K562 (cell line): ENCODE results near the gene ATP6V1A. TPM values are rescaled to one million over a fixed set of nuclear protein-coding genes. Genes with fewer than 3 reads are reported as not detected.

Source experiments
- ATAC-seq: fragments of 200-7000 bp; cut with Tn5 transposase; 3 replicates; pipeline ENCODE4 v1.9.1; 2020; ENCODE audit warnings: moderate library complexity
- BruUV-seq: library from RNA; stranded (reverse); fragments of 400-500 nt; replicated peaks from 2 replicates; lab custom pipeline; 2021; lab: Mats Ljungman, UMichigan
- CTCF ChIA-PET: fragments of 300-600 bp; formaldehyde crosslinking; extraction: SDS; loops from one replicate; lab custom pipeline; 2021; ENCODE audit warnings: low intra/inter-chr PET ratio; lab: Yijun Ruan, JAX
- POLR2A ChIA-PET: fragments of 300-600, 350-650 bp; sonication (Branson Sonifier 250); formaldehyde crosslinking; extraction: SDS; loops from one replicate; lab custom pipeline; 2021; ENCODE audit warnings: antibody characterized with exemption, inconsistent platforms; lab: Yijun Ruan, JAX
- DNase-seq, 4 experiments: peaks; one replicate each; pipeline versions ENCODE4 v3.0.0 to v3.0.0-alpha.2; 2011 to 2018; ENCODE audit warnings: low spot score in 3 of 4, mixed read lengths in 3 of 4; ENCODE audit errors: extremely low read depth in 1 of 4
- FAIRE-seq: peaks from 2 replicates; lab custom pipeline; 2011; peaks lifted over from hg19 to GRCh38; lab: Jason Lieb, UNC
- H2AFZ ChIP-seq: 2 replicates; pipeline ENCODE4 v1.6.0; 2011; ENCODE audit warnings: low read depth, low read length, control low read depth, inconsistent platforms
- H3K27ac ChIP-seq: fragments of 200-600 bp; 3 replicates; pipeline ENCODE4 v1.8.0; 2011; ENCODE audit warnings: low read depth, mild to moderate bottlenecking, control low read depth, inconsistent platforms, low read length, moderate library complexity, mixed read lengths; ENCODE audit errors: extremely low read depth
- H3K27me3 ChIP-seq, 2 experiments: fragments of 300-600 bp in 1 of 2; 2 replicates in 1 of 2; 3 replicates in 1 of 2; pipeline versions ENCODE4 v1.6.0 to v1.8.0; 2011; ENCODE audit warnings: inconsistent platforms in 2 of 2, low read length in 2 of 2, mild to moderate bottlenecking in 1 of 2, mixed read lengths in 1 of 2, moderate library complexity in 1 of 2; ENCODE audit not compliant: control insufficient read depth in 2 of 2, insufficient read depth in 2 of 2
- H3K36me3 ChIP-seq: fragments of 300-600 bp; 3 replicates; pipeline ENCODE4 v1.8.0; 2011; ENCODE audit warnings: mild to moderate bottlenecking, low read length, inconsistent platforms; ENCODE audit not compliant: control insufficient read depth, insufficient read depth
- H3K4me1 ChIP-seq, 2 experiments: fragments of 200-600 bp in 1 of 2; replicated peaks in 1 of 2; 2 replicates in 1 of 2; 3 replicates in 1 of 2; pipeline versions ENCODE4 v1.5.1 to v1.8.0; 2011; ENCODE audit warnings: inconsistent platforms in 2 of 2, low read length in 2 of 2, mild to moderate bottlenecking in 1 of 2, mixed read lengths in 1 of 2, moderate library complexity in 1 of 2; ENCODE audit not compliant: control insufficient read depth in 2 of 2, insufficient read depth in 2 of 2
- H3K4me2 ChIP-seq: 2 replicates; pipeline ENCODE4 v1.6.1; 2011; ENCODE audit warnings: low read length, control low read depth, inconsistent platforms, mixed read lengths; ENCODE audit not compliant: insufficient read depth
- H3K4me3 ChIP-seq: fragments of 200-600 bp; sonication (generic), shearing (Covaris generic); 2 replicates; pipeline ENCODE4 v1.5.1; 2016; ENCODE audit warnings: control low read depth, inconsistent platforms
- H3K79me2 ChIP-seq: fragments of 200-600 bp; 3 replicates; pipeline ENCODE4 v1.8.0; 2011; ENCODE audit warnings: low read length, inconsistent platforms; ENCODE audit not compliant: control insufficient read depth, insufficient read depth
- H3K9ac ChIP-seq, 2 experiments: 2 replicates each; pipeline versions ENCODE4 v1.6.0 to v1.6.1; 2011; ENCODE audit warnings: low read depth in 2 of 2, low read length in 2 of 2, control low read depth in 1 of 2, inconsistent platforms in 1 of 2, mild to moderate bottlenecking in 1 of 2, mixed read lengths in 1 of 2; ENCODE audit not compliant: insufficient read depth in 1 of 2
- H3K9me1 ChIP-seq: one replicate; pipeline ENCODE4 v1.6.0; 2011; ENCODE audit warnings: inconsistent platforms, mild to moderate bottlenecking, low read length, moderate library complexity; ENCODE audit not compliant: control insufficient read depth, insufficient read depth
- H3K9me3 ChIP-seq: replicated peaks from 2 replicates; pipeline ENCODE4 v1.5.1; 2011; ENCODE audit warnings: low read depth, low read length, inconsistent platforms; ENCODE audit not compliant: control insufficient read depth, insufficient read depth
- H4K20me1 ChIP-seq: replicated peaks from 2 replicates; pipeline ENCODE4 v1.6.1; 2011; ENCODE audit warnings: low read length, inconsistent platforms, mixed read lengths; ENCODE audit not compliant: control insufficient read depth, insufficient read depth
- ARHGAP35 ChIP-seq: fragments of 450-650 bp; IDR thresholded peaks from 2 replicates; pipeline ENCODE4 v1.6.1; 2018; ENCODE audit not compliant: partially characterized antibody
- ARID3B ChIP-seq: fragments of 250-450 bp; sonication (Bioruptor Pico); IDR thresholded peaks from 2 replicates; pipeline ENCODE4 v1.4.0; 2020; ENCODE audit warnings: borderline replicate concordance
- DEAF1 ChIP-seq: fragments of 450-650 bp; formaldehyde crosslinking; IDR thresholded peaks from 2 replicates; pipeline ENCODE4 v1.4.0; 2020; ENCODE audit warnings: mild to moderate bottlenecking, moderate library complexity
- EZH2 ChIP-seq: IDR thresholded peaks from 2 replicates; pipeline ENCODE4 v1.6.1; 2012; ENCODE audit warnings: low read depth, mild to moderate bottlenecking, inconsistent platforms, low read length, borderline replicate concordance
- HEY1 ChIP-seq: fragments of 250-450 bp; sonication (Bioruptor Pico); IDR thresholded peaks from 2 replicates; pipeline ENCODE4 v1.5.0; 2020; ENCODE audit warnings: mild to moderate bottlenecking, moderate library complexity, borderline replicate concordance
- MAFG ChIP-seq: fragments of 450-650 bp; conservative IDR thresholded peaks from 2 replicates; pipeline ENCODE4 v1.6.1; 2016; ENCODE audit warnings: missing genetic modification characterization, missing compliant biosample characterization
- MECOM ChIP-seq: fragments of 250-450 bp; sonication (Bioruptor Pico); IDR thresholded peaks from 2 replicates; pipeline ENCODE4 v1.8.0; 2022; ENCODE audit warnings: inconsistent platforms
- MXI1 ChIP-seq: IDR thresholded peaks from 2 replicates; pipeline ENCODE4 v1.6.1; 2011; ENCODE audit warnings: low read depth, mild to moderate bottlenecking, improper control_type of control experiment, low read length
- NFXL1 ChIP-seq: fragments of 450-650 bp; formaldehyde crosslinking; IDR thresholded peaks from 2 replicates; pipeline ENCODE4 v1.4.0; 2021; ENCODE audit warnings: mild to moderate bottlenecking
- POLR2B ChIP-seq: fragments of 450-650 bp; IDR thresholded peaks from 2 replicates; pipeline ENCODE4 v1.6.1; 2018; ENCODE audit warnings: low read depth; ENCODE audit not compliant: partially characterized antibody
- PRMT5 ChIP-seq: sonication (generic); formaldehyde crosslinking; IDR thresholded peaks from 2 replicates; pipeline ENCODE4 v1.5.0; 2020; ENCODE audit warnings: missing genetic modification reagents
- SAFB ChIP-seq: fragments of 200-400 bp; formaldehyde crosslinking; IDR thresholded peaks from 2 replicates; pipeline ENCODE4 v1.6.1; 2017; ENCODE audit warnings: low read depth, low read length, borderline replicate concordance
- TCFL5 ChIP-seq: fragments of 250-450 bp; sonication (Bioruptor Pico); conservative IDR thresholded peaks from 2 replicates; pipeline ENCODE4 v1.6.1; 2021; ENCODE audit warnings: mild to moderate bottlenecking, moderate library complexity, matching md5 sums
- ZBTB9 ChIP-seq: fragments of 450-650 bp; formaldehyde crosslinking; IDR thresholded peaks from 2 replicates; pipeline ENCODE4 v1.4.0; 2020; ENCODE audit warnings: mild to moderate bottlenecking, moderate library complexity
- ZEB2 ChIP-seq: fragments of 450-650 bp; IDR thresholded peaks from 2 replicates; pipeline ENCODE4 v1.6.1; 2016
- ZNF212 ChIP-seq: fragments of 450-650 bp; formaldehyde crosslinking; IDR thresholded peaks from 2 replicates; pipeline ENCODE4 v1.4.0; 2020; ENCODE audit warnings: mild to moderate bottlenecking
- ZNF507 ChIP-seq: conservative IDR thresholded peaks from 2 replicates; pipeline ENCODE4 v1.6.1; 2017; ENCODE audit warnings: missing genetic modification characterization, missing compliant biosample characterization
- ZNF561 ChIP-seq: fragments of 450-650 bp; formaldehyde crosslinking; conservative IDR thresholded peaks from 2 replicates; pipeline ENCODE4 v1.4.0; 2020; ENCODE audit warnings: mild to moderate bottlenecking, moderate library complexity
- ZNF780A ChIP-seq: fragments of 250-450 bp; sonication (Bioruptor Pico); IDR thresholded peaks from 2 replicates; pipeline ENCODE4 v1.5.0; 2021; ENCODE audit warnings: mild to moderate bottlenecking
- ZNF785 ChIP-seq: fragments of 250-450 bp; sonication (Bioruptor Pico); IDR thresholded peaks from 2 replicates; pipeline ENCODE4 v1.4.0; 2020; ENCODE audit warnings: mild to moderate bottlenecking
- ZNF830 ChIP-seq: fragments of 250-450 bp; sonication (Bioruptor Pico); IDR thresholded peaks from 2 replicates; pipeline ENCODE4 v1.5.0; 2021; ENCODE audit warnings: mild to moderate bottlenecking
- whole genome bisulfite sequencing: fragments of 100-300 bp; shearing (Covaris generic); methylation state at CpG from one replicate; pipeline ENCODE4 v1.1.6; 2016; ENCODE audit warnings: low coverage, mixed read lengths; ENCODE audit not compliant: insufficient coverage; ENCODE audit errors: missing lambda C conversion rate; 5-methylcytosine and 5-hydroxymethylcytosine counted together
- in situ Hi-C: fragments of 300-500 bp; cut with MboI; formaldehyde crosslinking; loops from 4 replicates; pipeline ENCODE4 v1.15.0; 2018; ENCODE audit warnings: inconsistent platforms, mixed read lengths
- intact Hi-C: fragments of 100-400 bp; cut with micrococcal nuclease; formaldehyde crosslinking; loops from 2 replicates; pipeline ENCODE4 v1.14.2; 2022
- polyA plus RNA-seq, 8 experiments: library from polyadenylated mRNA; depleted of rRNA in 4 of 8; stranded (reverse) in 5 of 8; unstranded in 3 of 8; fragments of >200 nt; fragmentation: Nextera tagmentation in 2 of 8; fragmentation: Illumina TruSeq in 1 of 8; extraction: Ambion mirVana in 2 of 8; extraction: Trizol in 1 of 8; gene quantifications; 2 replicates each; pipeline versions ENCODE4 v1.2.1 to v1.2.3, GENCODE V29; 2011 to 2014; ENCODE audit warnings: inconsistent platforms in 1 of 8, missing spikeins in 1 of 8
- total RNA-seq, 7 experiments: library from RNA; depleted of rRNA in 6 of 7; stranded (reverse); fragments of >200 nt in 6 of 7; fragmentation: Illumina TruSeq in 2 of 7; extraction: Trizol in 2 of 7; gene quantifications; 2 replicates each; pipeline versions ENCODE4 v1.2.1 to v1.2.3, GENCODE V29; 2011 to 2021; ENCODE audit warnings: low replicate concordance in 1 of 7

Gene ATP6V1A
- total and polyA plus RNA-seq, 9 of the 15 experiments (the other 6 are each of a cell fraction or from before 2014, with no cell fraction given): 23.6 to 57.1 (median 39.9) TPM

- no peak for TF ChIP-seq ZNF780A (CRISPR knock-in tag)
- TF ChIP-seq ARID3B (CRISPR knock-in tag): no peak
- no peak for TF ChIP-seq MAFG (tag)
- TF ChIP-seq SAFB: no peak
- TF ChIP-seq ZNF212 (CRISPR knock-in tag): no peak
- no peak for TF ChIP-seq ZNF785 (CRISPR knock-in tag)
- TF ChIP-seq ZNF830 (CRISPR knock-in tag): no peak
- TF ChIP-seq PRMT5 (CRISPR knock-in tag): no peak
- no peak for TF ChIP-seq ZBTB9
- TF ChIP-seq, all 486 proteins: peak for 0
Observed at GRCh38 chr3:113773381-113773780, 26.5 kb downstream of the ATP6V1A start (continued).

- intact Hi-C loops: no loop called here
- Histone ChIP-seq H3K27me3 (no peaks in the 10 kb centered on the region), H4K20me1 (no peaks in the 10 kb centered on the region; the same call in 1 of the 2 replicates), H3K9me1 (no peaks in the 10 kb centered on the region), H3K4me3 (no peak overlapping the region), H3K79me2 (peaks cover 3% of the 10 kb centered on the region; the same call in 1 of the 3 replicates), H3K4me1 (no peaks in the 10 kb centered on the region; a peak in 2 of 5 replicates), H2AFZ (no peak overlapping the region), H3K36me3 (peaks cover 14% of the 10 kb centered on the region; the same call in 1 of the 3 replicates), H3K27ac (no peak overlapping the region), H3K9me3 (no peaks in the 10 kb centered on the region), H3K9ac (no peak overlapping the region), H3K4me2 (no peak overlapping the region)
- FAIRE-seq (no peak), DNase-seq (no peak), ATAC-seq (no peak)
- ChIA-PET POLR2A (no interaction called here), CTCF (no interaction called here)
- WGBS: 82% methylated on average over 1 of the region's 1 CpG
- BruUV-seq: no TSS peak
- in situ Hi-C loops: no loop called here
- TF ChIP-seq ARHGAP35: no peak
- no peak for TF ChIP-seq MXI1
- no peak for TF ChIP-seq ZNF561 (CRISPR knock-in tag)
- no peak for TF ChIP-seq MECOM (CRISPR knock-in tag)
- TF ChIP-seq TCFL5 (CRISPR knock-in tag): no peak
- TF ChIP-seq POLR2B: no peak
- no peak for TF ChIP-seq EZH2
- TF ChIP-seq ZEB2: no peak
- TF ChIP-seq DEAF1 (CRISPR knock-in tag): no peak
- TF ChIP-seq HEY1: no peak
- no peak for TF ChIP-seq NFXL1 (CRISPR knock-in tag)
- no peak for TF ChIP-seq ZNF507 (tag)
Observed at GRCh38 chr3:113775516-113775915, 28.7 kb downstream of the ATP6V1A start.
